GM13977 (cell line): Measurements from ENCODE around the gene LAMB3.
"Not testable (repeated sequence)": the region's sequence is repeated elsewhere in the genome, so short reads cannot be mapped to it uniquely, and the experiment has no call there.

ENCODE experiments used
- DNase-seq: peaks from one replicate; pipeline ENCODE4 v3.0.0; 2012; ENCODE audit warnings: low spot score
- in situ Hi-C: fragments of 300-500 bp; cut with MboI; formaldehyde crosslinking; loops from one replicate; pipeline ENCODE4 v1.12.0; 2022; ENCODE audit warnings: low sequenced_read_pairs, low pct_unique_long_range_greater_than_20kb, mixed read lengths, inconsistent platforms; ENCODE audit not compliant: unreplicated experiment
- TF ChIP-seq, protein P1 (sequence below): IDR thresholded peaks from 2 replicates; pipeline ENCODE4 v1.5.1; 2012; ENCODE audit warnings: mild to moderate bottlenecking, control low read depth; ENCODE audit not compliant: insufficient read depth; ENCODE audit errors: extremely low read depth, missing control alignments

LAMB3 gene

GRCh38 chr1:209652121-209652735 lies at the start of gene LAMB3:
Gene LAMB3, minus strand, starts transcription at chr1:209652425. Its CDS starts 1,481 bp downstream, at chr1:209650944.
- no peak for DNase-seq
- in situ Hi-C loops = no loop called here
- TF ChIP-seq, protein P1, sequence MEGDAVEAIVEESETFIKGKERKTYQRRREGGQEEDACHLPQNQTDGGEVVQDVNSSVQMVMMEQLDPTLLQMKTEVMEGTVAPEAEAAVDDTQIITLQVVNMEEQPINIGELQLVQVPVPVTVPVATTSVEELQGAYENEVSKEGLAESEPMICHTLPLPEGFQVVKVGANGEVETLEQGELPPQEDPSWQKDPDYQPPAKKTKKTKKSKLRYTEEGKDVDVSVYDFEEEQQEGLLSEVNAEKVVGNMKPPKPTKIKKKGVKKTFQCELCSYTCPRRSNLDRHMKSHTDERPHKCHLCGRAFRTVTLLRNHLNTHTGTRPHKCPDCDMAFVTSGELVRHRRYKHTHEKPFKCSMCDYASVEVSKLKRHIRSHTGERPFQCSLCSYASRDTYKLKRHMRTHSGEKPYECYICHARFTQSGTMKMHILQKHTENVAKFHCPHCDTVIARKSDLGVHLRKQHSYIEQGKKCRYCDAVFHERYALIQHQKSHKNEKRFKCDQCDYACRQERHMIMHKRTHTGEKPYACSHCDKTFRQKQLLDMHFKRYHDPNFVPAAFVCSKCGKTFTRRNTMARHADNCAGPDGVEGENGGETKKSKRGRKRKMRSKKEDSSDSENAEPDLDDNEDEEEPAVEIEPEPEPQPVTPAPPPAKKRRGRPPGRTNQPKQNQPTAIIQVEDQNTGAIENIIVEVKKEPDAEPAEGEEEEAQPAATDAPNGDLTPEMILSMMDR = no peak

DNA sequence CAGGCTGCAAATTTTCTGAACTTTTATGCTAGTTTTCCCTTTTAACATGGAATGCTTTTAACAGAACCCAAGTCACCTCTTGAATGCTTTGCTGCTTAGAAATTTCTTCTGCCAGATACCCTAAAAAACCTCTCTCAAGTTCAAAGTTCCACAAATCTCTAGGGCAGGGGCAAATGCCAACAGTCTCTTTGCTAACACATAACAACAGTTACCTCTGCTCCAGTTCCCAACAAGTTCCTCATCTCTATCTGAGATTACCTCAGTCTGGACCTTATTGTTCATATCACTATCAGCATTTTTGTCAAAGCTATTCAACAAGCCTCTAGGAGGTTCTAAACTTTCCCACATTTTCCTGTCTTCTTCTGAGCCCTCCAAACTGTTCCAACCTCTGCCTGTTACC lies 48.5 kb upstream of the LAMB3 start:
- in situ Hi-C loops, DNase-seq: not testable (repeated sequence)

GRCh38 chr1:209697126-209697525 lies 44.9 kb upstream of the LAMB3 start:
- in situ Hi-C loops = loop anchor here (10.0 kb wide), 1 partner anchor 122 kb away; no protein-coding TSS in a partner anchor
- no peak for DNase-seq
- TF ChIP-seq, protein P1 = no peak

DNA sequence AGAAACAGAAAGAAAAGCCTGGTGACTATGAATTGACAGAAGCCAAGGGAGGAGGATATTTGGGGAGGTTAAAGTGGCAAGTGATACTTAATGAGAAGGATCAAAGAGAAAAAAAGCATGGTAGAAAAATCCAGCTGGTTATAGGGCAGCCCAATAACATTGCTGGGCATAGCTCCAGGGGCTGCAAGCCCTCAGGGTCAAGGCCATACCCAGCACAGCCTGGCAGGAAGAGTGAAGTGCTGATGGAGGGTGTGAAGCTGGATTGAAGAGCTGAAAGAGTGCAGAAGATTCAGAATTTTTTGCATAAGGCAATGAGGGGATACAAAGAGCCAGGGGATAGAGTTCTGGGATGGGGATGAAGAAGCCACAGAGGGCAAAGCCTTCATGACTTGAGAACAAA lies 44.4 kb upstream of the LAMB3 start:
- DNase-seq = no peak
- TF ChIP-seq, protein P1 = no peak
- in situ Hi-C loops = loop anchor here (10.0 kb wide), 1 partner anchor 122 kb away; no protein-coding TSS in a partner anchor

DNA sequence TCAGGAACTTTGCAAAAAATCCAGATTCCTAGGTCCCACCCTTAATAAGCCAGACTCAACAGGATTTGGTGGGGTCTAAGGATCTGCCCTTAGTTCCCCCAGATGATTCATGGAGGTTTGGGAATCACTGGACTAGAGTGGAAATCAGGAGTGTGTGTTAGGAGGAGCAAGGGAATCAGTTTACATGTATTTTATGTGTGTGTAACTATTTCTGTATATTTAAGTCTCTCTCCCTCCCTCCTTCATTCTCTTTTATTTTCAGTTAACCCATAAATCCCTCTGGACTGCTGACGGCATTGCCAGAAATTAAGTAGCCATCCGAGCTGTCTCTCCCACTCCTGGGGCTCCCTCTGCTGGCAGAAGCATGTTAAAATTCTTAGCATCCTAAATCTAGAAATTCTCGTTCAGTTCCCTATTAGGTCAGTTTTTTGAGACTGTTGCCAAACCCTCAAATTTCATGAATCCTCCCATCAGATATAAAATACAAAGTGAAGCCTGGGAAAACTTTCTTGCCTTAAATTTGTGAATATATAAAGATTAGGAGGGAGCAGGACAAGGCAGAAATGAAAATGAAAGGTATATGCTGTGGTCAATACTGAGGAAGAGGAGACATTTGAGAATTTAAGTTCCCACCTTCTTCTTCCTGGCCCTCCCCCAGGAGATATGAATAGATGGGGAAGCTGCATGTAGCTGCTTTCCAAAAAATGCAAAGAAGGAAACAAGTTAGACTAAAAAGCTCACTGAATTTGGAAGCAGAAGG lies 40.7 kb upstream of the LAMB3 start:
- peak; percentile 65 for DNase-seq
- TF ChIP-seq, protein P1 = peak; percentile 81
- in situ Hi-C loops = loop anchor here (10.0 kb wide), 1 partner anchor 118 kb away; no protein-coding TSS in a partner anchor

DNA sequence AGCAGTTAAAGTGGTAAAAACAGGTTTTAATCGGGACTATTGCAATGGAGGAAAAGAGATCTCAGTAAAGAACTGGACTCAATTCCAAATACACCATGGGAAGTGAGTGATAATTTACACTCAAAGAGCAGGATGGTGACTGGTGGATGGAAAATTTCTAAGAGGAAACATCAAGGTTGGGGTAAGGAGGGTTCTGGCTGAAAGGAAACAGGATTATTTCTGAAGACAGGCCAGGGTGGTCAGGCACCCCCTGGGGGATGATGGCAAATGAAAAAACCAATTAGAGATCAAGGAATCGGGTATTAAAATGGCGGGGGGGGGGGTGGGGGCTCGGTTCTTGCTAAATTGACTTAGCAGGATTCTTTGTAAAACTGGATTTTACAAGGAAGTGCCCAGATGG lies 40.1 kb upstream of the LAMB3 start:
- TF ChIP-seq, protein P1 = no peak
- in situ Hi-C loops = loop anchor here (10.0 kb wide), 1 partner anchor 117 kb away; no protein-coding TSS in a partner anchor
- no peak for DNase-seq

DNA sequence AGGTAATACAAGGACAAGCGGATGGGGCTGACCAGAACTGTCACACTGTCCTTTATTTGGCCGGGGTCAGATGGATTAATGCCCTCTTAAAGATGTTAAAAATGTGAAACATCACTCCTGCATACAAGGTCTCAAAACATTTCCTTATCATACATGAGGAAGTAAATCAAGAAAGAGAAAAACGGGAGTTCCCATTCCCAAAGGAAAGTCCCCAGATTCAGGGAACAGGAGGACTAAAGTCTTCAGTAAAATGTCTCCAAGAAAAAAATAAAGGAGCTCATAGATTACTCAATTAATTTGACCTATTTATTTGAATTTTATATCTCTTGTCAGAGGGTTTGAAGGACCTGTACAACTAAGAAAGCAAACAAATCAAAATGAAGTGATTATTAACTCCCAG lies 39.0 kb upstream of the LAMB3 start:
- DNase-seq = no peak
- in situ Hi-C loops = loop anchor here (10.0 kb wide), 1 partner anchor 116 kb away; no protein-coding TSS in a partner anchor

More for the DNA sequence above, 39.0 kb upstream of the LAMB3 start:
- TF ChIP-seq, protein P1 = no peak
